Endodermal cell (in vitro differentiated cells): ENCODE data around the gene PTCHD1. TPM values are rescaled to one million over a fixed set of nuclear protein-coding genes. Genes with fewer than 3 reads are reported as not detected.
A peak's percentile ranks its signal among the peaks of the same experiment; 100 is the strongest.

Experiments used
- DNase-seq: peaks from one replicate; pipeline ENCODE4 v3.0.0-alpha.2; 2017
- H3K27ac ChIP-seq: 2 replicates; pipeline ENCODE4 v1.5.1; 2013; ENCODE audit warnings: mild to moderate bottlenecking, low read depth, low read length, moderate library complexity
- H3K27me3 ChIP-seq: 2 replicates; pipeline ENCODE4 v1.6.1; 2013; ENCODE audit warnings: mild to moderate bottlenecking, low read length, moderate library complexity; ENCODE audit not compliant: insufficient read depth, control insufficient read depth, poor library complexity, severe bottlenecking
- H3K36me3 ChIP-seq: 2 replicates; pipeline ENCODE4 v1.7.0; 2013; ENCODE audit warnings: mild to moderate bottlenecking, low read length, moderate library complexity; ENCODE audit not compliant: control insufficient read depth, insufficient read depth
- H3K4me1 ChIP-seq: one replicate; pipeline ENCODE4 v1.7.0; 2013; ENCODE audit warnings: low read length; ENCODE audit not compliant: control insufficient read depth, insufficient read depth
- H3K4me3 ChIP-seq: 2 replicates; pipeline ENCODE4 v1.5.1; 2013; ENCODE audit warnings: mild to moderate bottlenecking, low read length, moderate library complexity
- H3K9ac ChIP-seq: 2 replicates; pipeline ENCODE4 v1.6.1; 2013; ENCODE audit warnings: mild to moderate bottlenecking, low read length, moderate library complexity; ENCODE audit not compliant: poor library complexity, severe bottlenecking; ENCODE audit errors: extremely low read depth
- H3K9me3 ChIP-seq: 2 replicates; pipeline ENCODE4 v1.6.1; 2013; ENCODE audit warnings: mild to moderate bottlenecking, low read length, moderate library complexity; ENCODE audit not compliant: control insufficient read depth
- H3K27ac Mint-ChIP-seq: 2 replicates; pipeline ENCODE4 v1.8.0; 2020; ENCODE audit warnings: mixed read lengths
- H3K27me3 Mint-ChIP-seq: 2 replicates; pipeline ENCODE4 v1.8.0; 2021; ENCODE audit warnings: mild to moderate bottlenecking, mixed read lengths; ENCODE audit not compliant: insufficient read depth
- H3K36me3 Mint-ChIP-seq: 2 replicates; pipeline ENCODE4 v1.8.0; 2020; ENCODE audit warnings: low read depth, mixed read lengths
- H3K4me1 Mint-ChIP-seq: 2 replicates; pipeline ENCODE4 v1.8.0; 2020; ENCODE audit warnings: mixed read lengths
- H3K4me3 Mint-ChIP-seq: 2 replicates; pipeline ENCODE4 v1.8.0; 2020; ENCODE audit warnings: mild to moderate bottlenecking, moderate library complexity, mixed read lengths
- H3K9me3 Mint-ChIP-seq: 2 replicates; pipeline ENCODE4 v1.8.0; 2020; ENCODE audit warnings: mild to moderate bottlenecking, mixed read lengths
- CTCF ChIP-seq: fragments of 200-600 bp; sonication (generic); conservative IDR thresholded peaks from 2 replicates; pipeline ENCODE4 v1.5.0; 2021; ENCODE audit warnings: antibody characterized with exemption, mild to moderate bottlenecking
- WGBS, 2 experiments: methylation state at CpG; one replicate each; pipeline versions ENCODE4 v1.1.5 to v1.1.7; 2013; ENCODE audit warnings: missing lambda C conversion rate in 2 of 2, mixed read lengths in 1 of 2; ENCODE audit not compliant: insufficient coverage in 1 of 2, insufficient read length in 1 of 2; 5-methylcytosine and 5-hydroxymethylcytosine counted together
- total RNA-seq, 2 donors: library from RNA; stranded (reverse); fragmentation: NEBNext Ultra II Directional in 1 of 2; extraction: Animal tissue kit (Norgen Biotek cat#: 25700) in 1 of 2; gene quantifications; 2 replicates in 1 of 2; 3 replicates in 1 of 2; pipeline ENCODE4 v1.2.1, GENCODE V29; 2021

The PTCHD1 gene
- total RNA-seq, 2 donors from 2014 or later: 0.92 to 0.95 TPM

GRCh38 chrX:23451266-23451665 is 116.6 kb downstream of the PTCHD1 start:
- peaks cover 6% of the 10 kb centered on the region for H3K9me3 Mint-ChIP-seq
- no peak overlapping the region for H3K4me3 Mint-ChIP-seq
- no peaks in the 10 kb centered on the region for H3K27me3 ChIP-seq
- no peak overlapping the region for H3K9ac ChIP-seq
- peak; percentile 59 for TF ChIP-seq CTCF
- WGBS, 2 experiments: 0% methylated on average over 1 of the region's 3 CpGs; no CpG with 5 or more reads in 1 of the 2 experiments
- no peak overlapping the region for H3K4me3 ChIP-seq
- no peaks in the 10 kb centered on the region for H3K9me3 ChIP-seq
- H3K4me1 Mint-ChIP-seq: no peaks in the 10 kb centered on the region
- no peaks in the 10 kb centered on the region for H3K4me1 ChIP-seq
- H3K27ac Mint-ChIP-seq: no peak overlapping the region
- no peak overlapping the region for H3K27ac ChIP-seq
- no peaks in the 10 kb centered on the region for H3K36me3 ChIP-seq
- H3K27me3 Mint-ChIP-seq: no peaks in the 10 kb centered on the region
- no peak for DNase-seq
- no peaks in the 10 kb centered on the region for H3K36me3 Mint-ChIP-seq
